ENCODE measurements around the gene SCYGR4.
"Not testable (repeated sequence)": the region's sequence is repeated elsewhere in the genome, so short reads cannot be mapped to it uniquely, and the experiment has no call there.

The SCYGR4 gene

DNA sequence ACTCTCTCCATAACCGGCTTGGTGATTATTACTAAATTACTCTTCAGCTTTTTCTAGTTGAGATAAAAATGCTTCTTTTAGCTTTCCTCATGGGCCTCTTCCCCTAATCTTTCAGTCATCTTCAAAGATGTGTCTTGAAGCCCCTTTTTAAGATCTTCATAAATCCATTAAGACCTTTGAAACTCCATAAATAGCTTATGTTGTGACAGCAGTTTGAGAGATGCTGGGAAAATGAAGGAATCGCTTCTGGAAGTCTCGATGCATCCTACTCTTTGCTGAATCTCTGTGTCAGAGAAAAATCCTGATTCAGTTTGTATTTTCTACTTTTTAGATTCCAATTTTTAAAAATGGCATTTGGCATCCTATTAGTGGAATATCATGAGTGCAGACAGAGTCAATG is 13.0 kb downstream of the SCYGR4 start:
- peaks cover 11% of the 10 kb centered on the region for H3K27me3 Mint-ChIP-seq
- H3K4me1 Mint-ChIP-seq: no peaks in the 10 kb centered on the region
- H3K4me3 Mint-ChIP-seq: no peak overlapping the region
- no peaks in the 10 kb centered on the region for H3K9me3 Mint-ChIP-seq
- H3K36me3 Mint-ChIP-seq: no peaks in the 10 kb centered on the region
- H3K27ac Mint-ChIP-seq: no peak overlapping the region

DNA sequence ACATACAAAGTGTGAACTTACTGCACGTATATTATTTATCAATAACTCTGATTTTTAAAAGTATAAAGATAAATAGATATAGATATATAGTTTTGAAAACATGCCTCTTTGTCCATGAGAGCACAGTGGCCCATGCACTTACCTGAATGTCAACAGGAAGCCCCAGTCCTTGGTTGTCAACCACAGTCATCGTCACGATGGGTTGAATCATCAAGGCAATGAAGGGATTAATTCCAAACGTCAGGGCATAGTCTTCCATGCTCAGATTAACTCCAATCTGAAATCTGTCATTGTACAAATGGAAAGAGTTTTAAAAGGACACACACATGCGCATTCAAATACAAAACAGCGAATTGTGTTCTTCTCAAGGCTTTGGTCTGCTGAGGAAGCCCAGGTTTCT is 15.5 kb downstream of the SCYGR4 start:
- H3K4me1 Mint-ChIP-seq: no peaks in the 10 kb centered on the region
- H3K27ac Mint-ChIP-seq: no peak overlapping the region
- no peaks in the 10 kb centered on the region for H3K9me3 Mint-ChIP-seq
- H3K36me3 Mint-ChIP-seq: no peaks in the 10 kb centered on the region
- no peak overlapping the region for H3K4me3 Mint-ChIP-seq
- H3K27me3 Mint-ChIP-seq: peaks cover 10% of the 10 kb centered on the region

DNA sequence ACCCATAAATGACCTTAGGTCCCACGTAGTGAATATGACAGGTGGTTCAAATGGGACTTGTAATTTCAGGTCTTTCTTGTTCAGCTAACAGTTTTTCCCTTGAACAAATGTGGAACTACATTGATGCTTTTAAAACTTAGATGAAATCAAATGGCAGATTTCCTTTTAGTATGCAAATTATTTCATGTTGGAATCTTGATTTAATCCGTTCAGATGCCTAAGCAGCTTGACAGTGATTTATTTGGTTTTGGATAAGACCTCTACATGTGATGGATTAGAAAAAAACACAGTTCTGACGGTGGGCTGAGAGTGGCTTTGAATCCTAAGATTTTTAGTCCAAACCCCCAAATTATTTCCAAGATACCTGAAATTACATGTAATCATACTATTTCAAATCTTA is 16.9 kb downstream of the SCYGR4 start:
- Mint-ChIP-seq H3K36me3 (no peaks in the 10 kb centered on the region), H3K27me3 (peaks cover 9% of the 10 kb centered on the region), H3K4me3 (no peak overlapping the region), H3K27ac (no peak overlapping the region), H3K9me3 (no peaks in the 10 kb centered on the region), H3K4me1 (no peaks in the 10 kb centered on the region)

DNA sequence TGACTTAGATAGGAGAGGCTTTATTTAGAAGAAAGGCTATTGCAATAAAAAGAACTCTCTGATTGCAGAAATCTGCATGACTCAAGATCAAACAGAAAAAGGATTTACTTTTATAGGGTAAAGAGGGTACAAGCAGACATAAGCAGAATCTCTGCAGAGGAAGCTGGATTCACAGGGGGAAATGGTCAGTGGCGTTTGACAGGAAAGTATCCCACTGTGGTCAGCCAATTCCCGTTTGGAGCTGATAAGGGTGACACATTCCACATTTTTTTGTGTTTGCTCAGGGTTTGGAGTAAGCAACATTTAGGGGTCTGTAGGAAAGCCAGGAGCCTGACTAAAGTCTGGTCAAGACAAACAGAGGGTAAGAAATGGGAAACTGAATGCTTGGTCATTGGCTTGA is 25.4 kb downstream of the SCYGR4 start:
- no peaks in the 10 kb centered on the region for H3K9me3 Mint-ChIP-seq
- H3K27me3 Mint-ChIP-seq: peaks cover 1% of the 10 kb centered on the region
- no peaks in the 10 kb centered on the region for H3K36me3 Mint-ChIP-seq
- no peak overlapping the region for H3K27ac Mint-ChIP-seq
- no peaks in the 10 kb centered on the region for H3K4me1 Mint-ChIP-seq
- H3K4me3 Mint-ChIP-seq: no peak overlapping the region

DNA sequence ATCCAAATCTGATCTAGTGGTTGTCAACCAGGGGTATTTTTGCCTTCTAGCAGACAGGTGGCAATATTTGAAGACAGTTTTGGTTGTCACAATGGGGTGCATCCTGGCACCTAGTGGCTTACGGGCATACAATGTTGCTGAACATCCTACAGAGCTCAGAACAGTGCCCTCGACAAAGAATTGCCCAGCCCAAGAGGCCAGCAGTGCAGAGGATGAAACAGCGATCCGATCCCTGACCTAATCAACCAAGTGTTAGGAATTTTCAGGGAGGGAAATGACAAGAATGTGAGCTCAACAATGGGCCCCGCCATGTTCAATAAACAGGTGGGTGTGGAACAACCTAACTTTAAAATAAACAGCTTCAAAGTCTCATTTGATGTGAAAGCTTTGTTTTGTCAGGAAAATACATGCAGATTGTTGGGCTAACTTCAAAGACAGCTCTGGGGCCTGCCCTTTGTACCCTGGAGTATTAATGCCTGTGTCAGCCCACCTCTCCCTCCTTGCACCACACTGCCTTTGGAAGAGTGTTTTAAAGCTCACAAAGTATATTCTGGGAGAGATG is 26.8 kb downstream of the SCYGR4 start:
- Mint-ChIP-seq H3K9me3 (no peaks in the 10 kb centered on the region), H3K4me3 (no peak overlapping the region), H3K4me1 (no peaks in the 10 kb centered on the region), H3K27me3 (peaks cover 1% of the 10 kb centered on the region), H3K27ac (no peak overlapping the region), H3K36me3 (no peaks in the 10 kb centered on the region)

GRCh38 chr2:227653419-227653818 is 36.1 kb downstream of the SCYGR4 start:
- no peaks in the 10 kb centered on the region for H3K36me3 Mint-ChIP-seq
- H3K9me3 Mint-ChIP-seq: no peaks in the 10 kb centered on the region
- peaks cover 3% of the 10 kb centered on the region for H3K27me3 Mint-ChIP-seq
- H3K27ac Mint-ChIP-seq: no peak overlapping the region
- no peak overlapping the region for H3K4me3 Mint-ChIP-seq
- peaks cover 5% of the 10 kb centered on the region for H3K4me1 Mint-ChIP-seq

GRCh38 chr2:227654426-227654825 is 37.1 kb downstream of the SCYGR4 start:
- peaks cover 3% of the 10 kb centered on the region for H3K27me3 Mint-ChIP-seq
- H3K4me1 Mint-ChIP-seq: peaks cover 5% of the 10 kb centered on the region
- no peak overlapping the region for H3K4me3 Mint-ChIP-seq
- no peaks in the 10 kb centered on the region for H3K9me3 Mint-ChIP-seq
- H3K27ac Mint-ChIP-seq: no peak overlapping the region
- no peaks in the 10 kb centered on the region for H3K36me3 Mint-ChIP-seq

GRCh38 chr2:227655454-227655853 is 38.2 kb downstream of the SCYGR4 start:
- Mint-ChIP-seq H3K4me1 (peaks cover 5% of the 10 kb centered on the region), H3K9me3 (no peaks in the 10 kb centered on the region), H3K27me3 (no peaks in the 10 kb centered on the region), H3K4me3 (no peak overlapping the region), H3K27ac (no peak overlapping the region), H3K36me3 (no peaks in the 10 kb centered on the region)

DNA sequence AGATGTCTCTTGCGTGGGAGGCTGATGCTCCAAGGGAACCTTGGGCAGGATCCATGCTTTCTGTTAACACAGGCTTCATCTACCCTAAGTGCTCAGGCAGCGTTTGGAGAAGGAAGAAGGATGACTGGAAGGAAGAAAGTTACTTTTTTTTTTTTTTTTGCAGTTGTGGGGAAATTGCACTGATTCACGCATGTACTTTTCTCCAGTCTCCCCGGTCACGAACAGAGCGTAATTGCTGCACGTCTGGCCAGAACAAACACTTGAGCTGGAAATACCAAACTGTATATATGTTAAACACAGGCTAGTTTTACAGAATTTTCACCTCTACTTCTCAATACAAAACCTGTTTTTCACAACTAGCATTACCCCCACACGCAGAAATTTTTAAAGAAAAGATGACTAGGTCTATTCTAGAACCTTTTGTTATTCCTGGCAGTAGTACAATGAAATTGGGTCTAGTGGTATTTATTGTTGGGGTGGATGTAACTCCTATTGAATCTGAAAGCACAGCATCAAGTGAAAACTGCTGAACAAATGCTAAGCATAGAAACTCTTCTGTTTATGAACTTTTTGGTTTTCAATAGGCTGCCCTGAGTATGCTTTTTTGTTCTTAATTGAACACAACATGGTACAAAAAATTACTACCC is 40.0 kb downstream of the SCYGR4 start:
- Mint-ChIP-seq H3K4me1 (peaks cover 5% of the 10 kb centered on the region), H3K27me3 (no peaks in the 10 kb centered on the region), H3K27ac (no peak overlapping the region), H3K36me3 (no peaks in the 10 kb centered on the region), H3K4me3 (no peak overlapping the region), H3K9me3 (no peaks in the 10 kb centered on the region)

GRCh38 chr2:227661025-227661649 is 43.8 kb downstream of the SCYGR4 start:
- Mint-ChIP-seq H3K4me1 (no peaks in the 10 kb centered on the region), H3K36me3 (no peaks in the 10 kb centered on the region), H3K27me3 (peaks cover 3% of the 10 kb centered on the region), H3K4me3 (no peak overlapping the region), H3K9me3 (no peaks in the 10 kb centered on the region), H3K27ac (no peak overlapping the region)

GRCh38 chr2:227661827-227662226 is 44.5 kb downstream of the SCYGR4 start:
- Mint-ChIP-seq H3K4me1 (no peaks in the 10 kb centered on the region), H3K27ac (no peak overlapping the region), H3K9me3 (no peaks in the 10 kb centered on the region), H3K27me3 (peaks cover 3% of the 10 kb centered on the region), H3K4me3 (no peak overlapping the region), H3K36me3 (no peaks in the 10 kb centered on the region)

- no peak overlapping the region for H3K27ac Mint-ChIP-seq
- H3K4me1 Mint-ChIP-seq: no peaks in the 10 kb centered on the region
- H3K27me3 Mint-ChIP-seq: peaks cover 3% of the 10 kb centered on the region
- H3K9me3 Mint-ChIP-seq: no peaks in the 10 kb centered on the region
- no peak overlapping the region for H3K4me3 Mint-ChIP-seq
- H3K36me3 Mint-ChIP-seq: no peaks in the 10 kb centered on the region
These were observed 48.1 kb downstream of the SCYGR4 start for GRCh38 chr2:227665189-227665940.

- not testable (repeated sequence) for H3K9me3 Mint-ChIP-seq, H3K4me1 Mint-ChIP-seq, H3K4me3 Mint-ChIP-seq, H3K36me3 Mint-ChIP-seq, H3K27ac Mint-ChIP-seq, H3K27me3 Mint-ChIP-seq
These were observed 49.4 kb downstream of the SCYGR4 start, which contains the start of gene SCYGR5 for GRCh38 chr2:227666631-227667170. SCYGR5 (plus strand) TSS chr2:227666804; CDS start chr2:227666804, 0 bp downstream.
